ENCODE data around the gene CRYGB. TPM values are rescaled to one million over a fixed set of nuclear protein-coding genes. Genes with fewer than 3 reads are reported as not detected.
A peak's percentile ranks its signal among the peaks of the same experiment; 100 is the strongest.

Gene CRYGB
- total and polyA plus RNA-seq, 2 donors (not counting 1 experiment from before 2014, with no cell fraction given) = not detected

DNA sequence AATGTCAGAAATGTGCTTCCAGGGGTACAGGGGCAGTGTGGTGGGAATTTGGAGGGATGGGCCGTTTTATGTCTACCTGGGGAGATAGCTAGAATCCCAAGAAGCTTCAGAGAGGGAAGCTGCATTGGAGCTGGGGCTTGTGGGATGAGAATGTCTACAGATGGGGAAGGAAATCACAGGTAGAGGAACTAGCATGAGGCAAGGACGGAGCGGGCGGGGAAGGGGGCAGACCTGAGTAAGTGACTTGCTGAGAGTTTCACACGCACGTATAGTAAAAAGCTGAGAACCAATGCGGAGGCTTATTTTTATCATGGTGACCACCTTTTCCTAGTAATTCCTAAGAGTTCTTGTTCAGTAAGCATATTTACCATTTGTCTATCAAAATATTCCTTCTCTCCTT is 37.6 kb upstream of the CRYGB start:
- Histone ChIP-seq H3K9ac (ENCODE audit: insufficient read depth, low read length) (no peak overlapping the region), H4K20me1 (ENCODE audit: control insufficient read depth, extremely low read depth, insufficient read depth, low read length) (no peaks in the 10 kb centered on the region), H3K4me3 (replicated peaks in 1 of 4; ENCODE audit: control extremely low read depth in 1 of 4, insufficient read depth in 1 of 4, low read depth in 3 of 4, low read length in 4 of 4) (no peak overlapping the region), H3K36me3 (ENCODE audit: control insufficient read depth, insufficient read depth, low read length) (no peaks in the 10 kb centered on the region), H3K27ac (ENCODE audit: insufficient read depth, low read length) (no peak overlapping the region), H3K27me3 (ENCODE audit: control insufficient read depth, insufficient read depth, low read length) (no peaks in the 10 kb centered on the region), H3K4me2 (ENCODE audit: extremely low read depth, insufficient read depth, low read length) (no peak overlapping the region), H3K4me1 (ENCODE audit: control insufficient read depth, extremely low read depth, insufficient read depth, low read length) (no peaks in the 10 kb centered on the region), H3K79me2 (ENCODE audit: control insufficient read depth, insufficient read depth, low read length) (no peaks in the 10 kb centered on the region), H2AFZ (ENCODE audit: low read length) (no peak overlapping the region), H3K9me3 (ENCODE audit: control insufficient read depth, insufficient read depth, low read depth, low read length) (no peaks in the 10 kb centered on the region)
- no peak for DNase-seq (ENCODE audit: low read depth in 2 of 2)
- no peak for TF ChIP-seq EZH2 (IDR thresholded peaks at IDR 0.05; ENCODE audit: low read length, missing control alignments)
- TF ChIP-seq, protein P1, sequence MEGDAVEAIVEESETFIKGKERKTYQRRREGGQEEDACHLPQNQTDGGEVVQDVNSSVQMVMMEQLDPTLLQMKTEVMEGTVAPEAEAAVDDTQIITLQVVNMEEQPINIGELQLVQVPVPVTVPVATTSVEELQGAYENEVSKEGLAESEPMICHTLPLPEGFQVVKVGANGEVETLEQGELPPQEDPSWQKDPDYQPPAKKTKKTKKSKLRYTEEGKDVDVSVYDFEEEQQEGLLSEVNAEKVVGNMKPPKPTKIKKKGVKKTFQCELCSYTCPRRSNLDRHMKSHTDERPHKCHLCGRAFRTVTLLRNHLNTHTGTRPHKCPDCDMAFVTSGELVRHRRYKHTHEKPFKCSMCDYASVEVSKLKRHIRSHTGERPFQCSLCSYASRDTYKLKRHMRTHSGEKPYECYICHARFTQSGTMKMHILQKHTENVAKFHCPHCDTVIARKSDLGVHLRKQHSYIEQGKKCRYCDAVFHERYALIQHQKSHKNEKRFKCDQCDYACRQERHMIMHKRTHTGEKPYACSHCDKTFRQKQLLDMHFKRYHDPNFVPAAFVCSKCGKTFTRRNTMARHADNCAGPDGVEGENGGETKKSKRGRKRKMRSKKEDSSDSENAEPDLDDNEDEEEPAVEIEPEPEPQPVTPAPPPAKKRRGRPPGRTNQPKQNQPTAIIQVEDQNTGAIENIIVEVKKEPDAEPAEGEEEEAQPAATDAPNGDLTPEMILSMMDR (conservative IDR thresholded peaks at IDR 0.05 in 1 of 2, IDR thresholded peaks at IDR 0.05 in 1 of 2; ENCODE audit: low read depth in 1 of 2, low read length in 2 of 2) = no peak

DNA sequence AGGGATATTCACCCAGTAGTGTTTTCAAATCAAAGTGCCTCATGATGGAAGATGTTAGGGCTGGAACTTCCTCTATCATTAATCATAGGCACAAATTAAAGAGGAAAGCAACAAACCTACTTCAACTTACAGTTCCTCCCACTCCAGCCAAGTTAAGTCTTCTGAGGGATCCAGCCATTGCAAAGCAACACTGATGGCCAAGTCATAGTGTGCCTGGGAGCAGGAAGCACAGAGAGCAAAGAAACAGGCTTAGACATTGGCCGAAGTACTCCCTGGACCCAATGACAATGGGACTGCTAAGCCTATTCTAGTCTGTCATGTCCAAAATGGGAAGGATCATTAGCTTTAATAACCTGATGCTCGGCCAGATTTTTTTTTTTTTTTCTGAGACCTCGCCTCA is 36.9 kb upstream of the CRYGB start:
- Histone ChIP-seq H3K4me1 (ENCODE audit: control insufficient read depth, extremely low read depth, insufficient read depth, low read length) (no peaks in the 10 kb centered on the region), H3K4me3 (replicated peaks in 1 of 4; ENCODE audit: control extremely low read depth in 1 of 4, insufficient read depth in 1 of 4, low read depth in 3 of 4, low read length in 4 of 4) (no peak overlapping the region), H3K79me2 (ENCODE audit: control insufficient read depth, insufficient read depth, low read length) (no peaks in the 10 kb centered on the region), H3K9me3 (ENCODE audit: control insufficient read depth, insufficient read depth, low read depth, low read length) (no peaks in the 10 kb centered on the region), H3K36me3 (ENCODE audit: control insufficient read depth, insufficient read depth, low read length) (no peaks in the 10 kb centered on the region), H2AFZ (ENCODE audit: low read length) (no peak overlapping the region), H3K4me2 (ENCODE audit: extremely low read depth, insufficient read depth, low read length) (no peak overlapping the region), H4K20me1 (ENCODE audit: control insufficient read depth, extremely low read depth, insufficient read depth, low read length) (no peaks in the 10 kb centered on the region), H3K27ac (ENCODE audit: insufficient read depth, low read length) (no peak overlapping the region), H3K27me3 (ENCODE audit: control insufficient read depth, insufficient read depth, low read length) (no peaks in the 10 kb centered on the region), H3K9ac (ENCODE audit: insufficient read depth, low read length) (no peak overlapping the region)
- DNase-seq (ENCODE audit: low read depth in 2 of 2) = peak in 1 of 2 donors; percentile 8
- TF ChIP-seq EZH2 (IDR thresholded peaks at IDR 0.05; ENCODE audit: low read length, missing control alignments) = no peak
- TF ChIP-seq, protein P1 (conservative IDR thresholded peaks at IDR 0.05 in 1 of 2, IDR thresholded peaks at IDR 0.05 in 1 of 2; ENCODE audit: low read depth in 1 of 2, low read length in 2 of 2) = no peak

DNA sequence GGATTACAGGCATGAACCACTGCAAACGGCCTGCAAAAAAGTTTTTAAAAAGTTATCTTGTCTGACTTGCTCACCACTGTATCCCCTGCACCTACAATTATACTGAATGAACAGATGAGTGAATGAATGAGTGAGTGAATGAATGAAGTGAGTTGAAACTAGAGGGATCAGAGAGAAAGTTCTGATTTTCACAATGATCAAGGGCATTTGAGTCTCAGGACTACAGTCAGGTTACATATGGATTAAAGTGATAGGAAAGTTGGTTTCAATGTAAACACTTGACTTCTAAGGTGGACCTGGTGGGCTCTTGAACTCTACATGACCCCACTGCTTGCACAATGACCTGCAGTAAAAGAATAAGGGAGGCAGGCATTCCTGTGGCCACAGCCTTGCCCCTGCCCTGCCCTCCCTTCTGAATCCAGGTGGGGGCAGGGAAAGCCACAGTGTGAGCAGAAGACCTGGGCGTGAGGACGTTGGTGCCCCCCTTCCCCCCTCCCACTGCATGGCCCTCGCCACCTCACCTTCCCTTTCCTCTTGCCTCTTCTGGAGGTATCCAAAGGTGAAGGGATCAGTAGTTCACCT is 33.2 kb upstream of the CRYGB start:
- H3K36me3 ChIP-seq (ENCODE audit: control insufficient read depth, insufficient read depth, low read length) = no peaks in the 10 kb centered on the region
- no peak for TF ChIP-seq EZH2 (IDR thresholded peaks at IDR 0.05; ENCODE audit: low read length, missing control alignments)
- TF ChIP-seq, protein P1 (conservative IDR thresholded peaks at IDR 0.05 in 1 of 2, IDR thresholded peaks at IDR 0.05 in 1 of 2; ENCODE audit: low read depth in 1 of 2, low read length in 2 of 2) = no peak
- H3K4me3 ChIP-seq (replicated peaks in 1 of 4; ENCODE audit: control extremely low read depth in 1 of 4, insufficient read depth in 1 of 4, low read depth in 3 of 4, low read length in 4 of 4) = no peak overlapping the region
- no peaks in the 10 kb centered on the region for H3K79me2 ChIP-seq (ENCODE audit: control insufficient read depth, insufficient read depth, low read length)
- no peak overlapping the region for H3K9ac ChIP-seq (ENCODE audit: insufficient read depth, low read length)
- H3K4me1 ChIP-seq (ENCODE audit: control insufficient read depth, extremely low read depth, insufficient read depth, low read length) = no peaks in the 10 kb centered on the region
- no peaks in the 10 kb centered on the region for H4K20me1 ChIP-seq (ENCODE audit: control insufficient read depth, extremely low read depth, insufficient read depth, low read length)
- DNase-seq (ENCODE audit: low read depth in 2 of 2) = peak in 1 of 2 donors; percentile 13
- H3K27me3 ChIP-seq (ENCODE audit: control insufficient read depth, insufficient read depth, low read length) = no peaks in the 10 kb centered on the region
- H3K27ac ChIP-seq (ENCODE audit: insufficient read depth, low read length) = no peak overlapping the region
- H2AFZ ChIP-seq (ENCODE audit: low read length) = no peak overlapping the region
- no peak overlapping the region for H3K4me2 ChIP-seq (ENCODE audit: extremely low read depth, insufficient read depth, low read length)
- no peaks in the 10 kb centered on the region for H3K9me3 ChIP-seq (ENCODE audit: control insufficient read depth, insufficient read depth, low read depth, low read length)
